HG03159 (cell line): ENCODE measurements around the gene ACSS3.

ENCODE experiments used
- ATAC-seq: cut with Tn5 transposase; IDR thresholded peaks from one replicate; pipeline ENCODE4 v1.9.1; 2021; ENCODE audit warnings: mild to moderate bottlenecking, moderate library complexity; ENCODE audit not compliant: unreplicated experiment

ACSS3 gene

DNA sequence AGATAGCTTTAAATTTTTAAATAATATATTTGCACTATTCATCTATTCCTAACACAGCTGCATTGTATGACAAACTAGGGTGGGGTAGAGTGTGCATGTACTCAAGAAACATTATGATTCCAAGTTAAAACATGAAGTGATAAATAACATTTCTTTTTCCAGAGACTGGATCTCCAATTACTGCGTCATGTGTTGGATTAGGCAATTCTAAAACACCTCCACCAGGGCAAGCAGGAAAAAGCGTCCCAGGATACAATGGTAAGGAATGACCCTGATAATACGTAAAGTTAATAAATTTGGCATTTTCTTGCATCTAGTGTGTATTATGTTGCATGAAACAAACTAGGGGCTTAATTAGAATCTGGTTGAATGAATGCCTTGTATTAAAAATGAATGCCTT is 138.9 kb downstream of the ACSS3 start:
- ATAC-seq: no peak

DNA sequence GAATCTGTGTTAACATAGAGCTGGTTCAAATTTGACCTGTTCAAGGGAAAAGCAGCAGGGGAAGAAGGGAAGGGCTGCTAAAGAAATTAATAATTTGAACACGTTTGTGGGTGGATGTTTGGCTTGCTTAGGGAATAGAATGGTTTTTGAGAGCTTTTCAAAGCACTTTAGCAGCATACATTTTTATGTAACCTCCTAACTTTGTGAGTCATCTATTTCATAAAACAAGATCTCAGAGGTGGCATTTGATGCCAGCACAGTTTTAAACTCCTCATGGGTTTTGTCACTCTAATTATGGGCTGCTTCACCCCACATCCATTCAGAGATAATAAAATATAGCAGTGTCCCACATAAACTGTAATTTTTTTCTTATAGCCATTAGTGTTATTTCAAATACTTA is 143.8 kb downstream of the ACSS3 start:
- ATAC-seq: no peak

DNA sequence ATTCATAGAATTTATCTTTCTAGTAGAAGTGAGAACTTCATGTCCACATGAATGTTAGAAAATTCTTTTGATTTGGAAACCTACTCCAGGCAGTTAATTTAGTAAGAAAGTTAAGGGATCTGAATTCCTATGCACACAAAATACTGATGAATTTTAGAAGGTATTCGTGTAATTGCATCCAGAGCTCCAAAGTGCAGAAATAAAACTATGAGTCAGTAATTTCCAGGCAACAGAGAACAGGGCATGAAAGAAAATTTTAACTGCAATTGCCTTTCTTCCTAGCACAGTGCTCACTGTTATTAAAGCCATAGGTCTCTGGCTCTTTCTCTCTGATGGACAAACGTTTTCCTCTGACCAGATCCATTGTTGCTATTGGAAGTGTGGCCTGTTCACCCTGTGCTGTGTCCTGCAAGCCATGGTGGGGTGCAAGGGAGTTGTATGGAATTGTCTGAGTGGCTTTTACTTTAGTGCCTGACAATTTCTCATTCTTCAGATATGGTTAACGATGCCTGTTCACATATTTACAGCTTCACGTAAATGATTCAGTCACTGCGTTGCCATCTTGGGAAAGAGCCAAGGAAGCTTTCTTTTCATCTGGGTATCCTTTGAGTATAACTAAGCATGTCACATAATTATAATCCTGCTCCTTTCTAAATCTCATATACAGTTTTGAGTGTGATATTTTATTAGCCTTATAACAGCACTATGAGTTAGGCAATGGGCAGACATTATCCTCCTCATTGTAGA is 145.1 kb downstream of the ACSS3 start:
- no peak for ATAC-seq

DNA sequence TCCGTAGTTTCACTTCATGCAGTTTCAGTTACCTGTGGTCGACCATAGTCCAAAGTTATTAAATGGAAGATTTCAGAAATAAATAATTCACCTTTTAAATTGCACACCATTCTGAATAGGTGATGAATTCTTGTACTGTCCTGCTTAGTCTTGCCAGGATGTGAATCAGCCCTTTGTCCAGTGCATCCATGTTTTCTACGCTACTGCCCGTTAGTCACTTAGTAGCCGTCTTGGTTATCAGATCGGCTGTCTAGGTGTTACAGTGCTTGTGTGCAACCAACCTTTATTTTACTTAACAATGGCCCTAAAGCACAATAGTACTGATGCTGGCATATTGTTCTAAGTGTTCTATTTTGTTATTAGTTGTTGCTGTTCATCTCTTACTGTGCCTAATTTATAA is 146.7 kb downstream of the ACSS3 start:
- no peak for ATAC-seq

DNA sequence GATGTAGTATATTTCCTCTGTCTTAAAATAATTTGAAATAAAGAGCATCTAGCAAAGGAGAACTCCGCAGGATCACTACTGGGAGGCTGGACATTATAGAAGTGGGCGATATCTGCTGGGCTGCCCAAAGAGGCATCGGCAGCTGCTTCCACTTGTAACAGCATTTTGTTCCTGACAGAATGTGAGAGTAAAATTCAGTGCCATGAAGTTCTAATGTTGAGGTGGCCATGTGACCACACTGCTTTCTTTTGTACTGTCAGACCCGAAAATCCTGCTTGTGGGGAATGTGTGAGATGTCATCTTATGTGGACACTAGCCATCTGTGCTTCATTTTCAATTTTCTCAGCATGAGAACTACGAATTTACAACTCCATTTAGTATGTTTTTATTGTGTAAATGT is 151.9 kb downstream of the ACSS3 start:
- no peak for ATAC-seq

DNA sequence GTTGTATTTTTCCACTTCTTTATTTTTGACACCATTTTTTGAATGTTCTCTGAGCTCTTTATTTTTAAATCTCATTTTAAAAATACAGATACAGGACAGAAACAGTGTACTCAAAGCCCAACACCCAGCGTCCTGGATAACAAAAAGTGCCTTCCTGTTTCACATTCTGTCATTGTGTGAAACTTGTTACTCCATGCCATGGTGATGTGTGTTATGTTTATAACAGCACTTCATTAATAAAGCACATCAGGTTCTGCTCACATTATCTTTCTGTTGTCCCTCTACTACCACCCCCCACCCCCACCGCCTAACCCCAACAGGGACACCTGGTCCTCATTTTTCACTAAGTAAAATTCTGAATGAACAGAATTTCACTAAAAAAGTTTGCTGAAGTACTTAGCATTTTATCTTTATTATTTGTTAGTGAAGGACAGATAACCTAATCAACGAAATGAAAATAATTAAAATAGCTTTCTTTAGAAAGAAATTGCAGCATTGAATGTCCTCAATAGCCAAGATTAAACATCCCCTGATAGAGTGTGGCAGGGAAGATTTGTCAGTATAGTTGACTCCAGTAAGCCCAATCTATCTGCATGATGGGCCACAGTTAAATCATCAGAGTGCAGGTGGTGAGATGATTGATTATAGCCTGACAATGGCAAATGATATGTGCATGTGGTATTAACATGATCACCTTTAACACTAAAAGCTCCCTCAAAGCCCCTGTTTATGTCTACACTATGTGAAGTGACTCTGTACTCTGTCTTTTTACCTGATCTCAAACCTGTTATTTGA is 153.9 kb downstream of the ACSS3 start:
- no peak for ATAC-seq

DNA sequence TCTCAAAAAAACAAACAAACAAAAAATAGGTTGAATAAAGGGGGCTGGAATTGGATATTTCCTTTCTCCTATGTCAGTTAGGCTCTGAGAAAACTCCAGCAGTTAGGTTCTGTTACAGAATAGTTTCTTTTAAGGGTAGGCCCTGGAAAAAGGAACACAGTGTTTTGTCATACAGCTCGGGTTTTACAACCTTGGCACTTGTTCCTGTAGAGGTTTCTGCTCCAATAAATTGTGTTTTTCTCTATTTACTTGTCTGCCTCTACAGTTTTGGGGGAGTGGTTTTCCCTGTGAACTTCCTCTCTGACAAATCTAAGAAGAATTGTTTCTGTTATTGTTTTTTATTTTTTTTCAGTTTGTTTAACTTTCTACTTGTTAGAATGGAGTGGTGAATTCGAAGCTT is 167.6 kb downstream of the ACSS3 start:
- no peak for ATAC-seq

DNA sequence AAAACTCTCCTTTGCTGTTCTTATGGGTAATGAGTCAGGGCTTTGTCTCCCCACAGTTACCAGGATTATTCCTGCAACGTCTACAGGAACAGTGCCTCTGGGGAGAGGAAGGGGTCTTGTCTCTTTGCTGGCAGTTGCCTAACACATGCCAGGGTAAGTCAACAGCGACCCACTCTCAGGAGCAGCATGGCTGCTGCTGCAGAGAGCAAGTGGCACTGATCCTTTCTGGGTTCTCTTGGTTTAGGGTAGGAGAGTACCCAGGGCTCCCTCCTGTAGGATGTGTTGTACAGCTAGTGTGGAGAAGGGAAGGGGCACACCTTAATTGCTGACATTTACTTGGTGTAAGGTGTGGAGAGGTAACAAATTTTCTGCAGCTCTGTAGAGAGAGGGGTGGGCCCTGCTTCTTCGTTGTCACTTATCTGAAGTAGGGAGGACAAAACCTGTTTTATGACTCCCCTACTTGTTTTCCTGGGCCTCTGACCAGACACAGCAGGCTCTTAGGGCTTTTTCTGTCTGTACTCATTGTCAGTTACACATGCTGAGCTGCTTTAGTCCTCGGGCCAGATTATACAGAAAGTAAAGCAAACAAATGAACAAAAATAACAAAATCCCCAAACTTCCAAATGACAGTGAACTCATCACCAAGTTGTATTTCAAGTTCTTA is 168.2 kb downstream of the ACSS3 start:
- no peak for ATAC-seq

DNA sequence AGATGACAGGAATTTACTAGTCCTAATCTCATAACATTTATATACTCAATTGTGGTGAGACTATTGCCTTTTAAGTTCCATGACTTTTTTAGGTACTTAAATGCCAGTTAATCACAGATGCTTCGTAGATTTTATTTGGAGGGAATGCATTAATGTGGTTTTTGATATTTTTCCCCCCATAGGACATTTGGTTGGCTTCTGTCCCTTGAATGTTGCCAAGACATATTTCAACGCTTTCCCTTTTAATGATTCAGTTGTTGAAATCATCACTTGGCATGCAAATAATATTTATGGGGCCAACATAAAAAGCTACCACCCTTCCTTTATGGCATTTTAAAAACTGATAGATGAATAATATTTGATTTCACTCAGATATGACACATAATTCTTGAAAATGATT is 172.1 kb downstream of the ACSS3 start:
- ATAC-seq: no peak

DNA sequence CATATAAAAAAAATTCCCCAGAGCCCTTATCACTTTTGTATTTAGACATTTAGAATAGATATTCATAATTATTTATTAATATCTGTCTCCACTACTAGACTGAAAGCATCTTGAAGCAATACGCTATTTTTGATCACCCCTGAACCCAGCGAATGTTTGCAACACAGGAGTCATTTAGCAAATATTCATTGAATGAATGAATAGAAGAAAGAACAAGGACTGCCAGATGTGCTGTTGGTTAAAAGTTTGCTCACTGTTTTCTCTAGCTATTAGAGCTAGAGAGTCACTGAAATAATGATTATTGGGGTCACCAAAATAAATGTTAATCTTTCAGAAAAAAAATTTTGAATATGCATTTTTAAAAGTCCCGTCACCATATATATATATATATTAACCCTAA is 174.3 kb downstream of the ACSS3 start:
- ATAC-seq: no peak

DNA sequence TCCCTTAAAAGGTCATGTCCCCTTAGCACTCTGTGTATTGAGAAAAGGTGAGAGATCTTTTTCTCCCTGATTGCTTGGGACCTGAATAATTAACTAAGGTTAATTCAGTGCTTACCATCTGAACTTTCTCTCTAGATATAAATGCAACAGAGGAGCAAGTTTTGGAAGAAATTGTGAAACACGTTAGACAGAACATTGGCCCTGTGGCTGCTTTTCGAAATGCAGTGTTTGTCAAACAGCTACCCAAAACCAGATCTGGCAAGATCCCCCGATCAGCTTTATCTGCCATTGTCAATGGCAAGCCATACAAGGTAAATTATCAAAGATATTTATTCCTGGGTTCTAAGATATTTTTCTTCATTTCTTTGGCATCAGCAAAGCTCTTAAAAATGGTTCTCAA is 175.5 kb downstream of the ACSS3 start:
- no peak for ATAC-seq

DNA sequence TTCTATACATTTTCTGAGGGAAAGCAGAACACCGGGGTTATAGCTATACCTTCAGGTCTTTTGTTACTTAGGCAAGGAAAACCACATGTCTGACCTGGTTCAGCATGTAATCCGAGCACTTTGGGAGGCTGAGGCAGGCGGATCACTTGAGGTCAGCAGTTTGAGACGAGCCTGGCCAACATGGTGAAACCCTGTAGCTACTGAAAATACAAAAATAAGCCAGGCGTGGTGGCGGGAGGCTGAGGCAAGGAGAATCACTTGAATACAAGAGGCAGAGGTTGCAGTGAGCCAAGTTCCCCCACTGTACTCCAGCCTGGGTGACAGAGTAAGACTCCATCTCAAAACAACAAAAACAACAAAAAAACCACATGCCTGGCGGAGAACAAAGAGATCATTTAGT is 177.6 kb downstream of the ACSS3 start:
- no peak for ATAC-seq

DNA sequence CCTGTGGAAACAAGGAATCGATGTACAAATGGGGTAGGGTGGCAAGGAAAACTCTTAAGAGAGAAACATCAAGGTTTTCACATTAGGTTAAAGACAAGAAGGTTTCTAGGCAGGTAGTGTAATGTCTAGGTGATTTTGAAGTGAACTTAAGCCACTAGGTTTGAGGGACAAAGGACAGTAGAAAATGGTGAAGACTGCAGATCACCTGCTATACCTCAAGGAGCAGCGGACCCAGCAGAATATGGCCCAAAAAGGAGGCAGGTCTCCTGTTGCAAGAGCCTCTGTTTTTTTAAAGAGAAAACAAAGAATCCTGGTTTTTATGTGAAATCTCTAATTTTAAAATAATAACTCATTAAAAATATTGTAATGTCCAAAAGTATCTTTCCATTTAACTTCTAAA is 178.1 kb downstream of the ACSS3 start:
- no peak for ATAC-seq

DNA sequence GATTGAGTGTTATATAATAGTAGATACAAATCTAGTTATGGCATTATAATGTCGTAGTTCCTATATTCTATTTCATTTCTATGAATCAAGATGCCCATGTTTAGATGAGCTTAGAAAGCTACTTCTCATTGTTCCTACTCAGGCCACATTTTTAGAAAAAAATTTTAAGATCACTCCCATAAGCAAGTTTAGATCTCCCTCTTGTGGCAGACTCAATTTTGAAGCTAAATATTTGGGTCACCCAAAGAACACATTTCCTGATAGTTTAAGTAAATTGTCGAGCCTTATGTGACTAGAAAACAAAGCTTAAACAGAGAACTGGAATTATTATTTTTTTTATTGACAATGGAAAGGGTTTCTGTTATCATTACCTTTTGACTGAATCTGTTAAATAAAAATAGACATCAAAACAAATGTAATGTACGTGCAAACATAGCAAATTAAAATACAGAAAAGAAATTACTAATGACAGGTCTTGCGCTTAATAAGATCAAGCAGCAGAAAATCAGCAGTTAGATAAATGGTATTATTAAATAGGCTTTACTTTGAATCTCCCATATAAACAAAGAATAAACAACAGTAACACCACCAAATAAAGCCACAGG is 180.2 kb downstream of the ACSS3 start:
- no peak for ATAC-seq

DNA sequence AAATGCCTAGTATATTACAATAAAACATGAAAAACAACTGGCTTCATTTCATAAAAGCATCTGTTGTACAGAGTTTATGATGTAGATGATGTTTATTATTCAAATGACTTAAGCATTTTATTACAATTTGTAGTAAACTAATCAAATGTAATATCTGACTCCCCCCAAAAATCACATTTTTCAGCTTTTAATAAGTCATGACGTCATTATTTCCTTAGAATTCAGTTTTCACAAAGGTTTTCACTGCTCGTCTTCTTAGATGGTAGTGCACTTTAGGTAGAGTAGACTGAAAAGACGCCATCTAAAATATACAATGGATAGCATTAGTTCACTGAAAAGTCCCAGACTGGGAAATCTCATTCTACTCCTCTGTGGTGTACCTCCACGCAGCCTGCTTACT is 181.5 kb downstream of the ACSS3 start:
- ATAC-seq: no peak

DNA sequence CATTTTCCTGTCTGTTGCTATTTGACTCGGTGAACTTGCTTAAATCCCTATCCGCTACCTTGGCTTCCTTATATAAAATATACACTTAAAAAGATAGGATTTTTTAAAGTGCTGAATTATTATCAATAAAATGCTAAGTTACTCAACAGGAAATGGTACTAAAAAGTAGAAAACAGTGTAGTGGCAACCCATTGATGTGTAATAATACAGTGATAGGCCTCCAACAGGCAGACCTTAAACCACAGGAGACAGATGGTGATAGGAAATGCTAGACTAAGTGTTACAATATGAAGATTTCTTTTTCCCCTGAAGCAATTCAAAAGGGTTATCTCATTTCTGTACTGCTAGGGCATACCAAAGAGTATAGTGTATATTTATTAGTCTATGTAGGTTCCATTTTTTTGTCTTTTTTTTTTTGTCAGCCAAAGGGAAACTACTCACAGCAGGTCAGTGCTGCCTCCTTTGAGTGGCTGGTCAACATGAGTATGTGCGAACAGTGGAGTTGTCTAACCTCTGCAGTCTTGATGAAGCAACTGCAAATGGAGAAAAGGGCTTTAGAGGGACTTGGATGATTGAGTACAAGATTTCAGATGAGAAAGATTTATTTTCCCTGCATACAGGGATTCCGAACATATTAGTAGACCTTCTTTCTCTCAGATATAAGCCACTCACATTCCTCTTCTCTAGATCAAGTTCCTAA is 183.8 kb downstream of the ACSS3 start:
- ATAC-seq: no peak

DNA sequence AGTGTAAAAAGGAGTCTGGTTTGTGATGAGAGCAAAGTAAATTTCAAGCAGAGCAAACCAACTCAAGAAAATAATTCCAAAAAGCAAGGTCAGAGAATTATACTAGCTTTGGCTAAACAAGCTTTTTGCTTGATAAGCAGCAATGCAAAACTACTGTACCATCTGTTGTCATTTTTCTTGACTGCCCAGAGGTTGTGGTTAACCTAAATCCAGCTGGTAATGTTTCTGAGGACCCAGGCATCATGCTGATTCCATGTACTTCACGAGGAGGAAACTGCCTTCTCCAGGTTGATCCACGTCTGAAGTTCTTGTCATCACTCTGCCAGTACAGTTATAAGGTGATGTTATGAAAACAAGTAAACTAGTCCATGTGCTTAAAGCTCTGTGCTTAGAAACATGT is 185.2 kb downstream of the ACSS3 start:
- ATAC-seq: no peak

DNA sequence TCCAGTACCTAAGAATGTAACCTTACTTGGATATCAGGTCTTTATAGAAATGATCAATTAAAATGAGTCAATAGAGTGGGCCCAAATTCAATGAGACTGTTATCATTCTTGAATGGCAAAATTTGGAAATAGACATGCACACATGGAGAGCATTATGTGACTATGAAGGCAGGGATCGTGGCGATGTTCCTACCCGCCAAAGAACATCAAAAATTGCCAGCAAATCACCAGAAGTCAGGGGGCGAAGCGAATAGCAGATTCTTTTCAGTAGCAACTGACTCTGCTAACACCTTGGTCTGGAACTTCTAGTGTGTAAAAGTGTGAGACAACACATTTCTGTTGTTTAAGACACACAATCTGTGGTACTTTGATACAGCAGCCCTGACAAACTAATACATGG is 192.5 kb downstream of the ACSS3 start:
- no peak for ATAC-seq

DNA sequence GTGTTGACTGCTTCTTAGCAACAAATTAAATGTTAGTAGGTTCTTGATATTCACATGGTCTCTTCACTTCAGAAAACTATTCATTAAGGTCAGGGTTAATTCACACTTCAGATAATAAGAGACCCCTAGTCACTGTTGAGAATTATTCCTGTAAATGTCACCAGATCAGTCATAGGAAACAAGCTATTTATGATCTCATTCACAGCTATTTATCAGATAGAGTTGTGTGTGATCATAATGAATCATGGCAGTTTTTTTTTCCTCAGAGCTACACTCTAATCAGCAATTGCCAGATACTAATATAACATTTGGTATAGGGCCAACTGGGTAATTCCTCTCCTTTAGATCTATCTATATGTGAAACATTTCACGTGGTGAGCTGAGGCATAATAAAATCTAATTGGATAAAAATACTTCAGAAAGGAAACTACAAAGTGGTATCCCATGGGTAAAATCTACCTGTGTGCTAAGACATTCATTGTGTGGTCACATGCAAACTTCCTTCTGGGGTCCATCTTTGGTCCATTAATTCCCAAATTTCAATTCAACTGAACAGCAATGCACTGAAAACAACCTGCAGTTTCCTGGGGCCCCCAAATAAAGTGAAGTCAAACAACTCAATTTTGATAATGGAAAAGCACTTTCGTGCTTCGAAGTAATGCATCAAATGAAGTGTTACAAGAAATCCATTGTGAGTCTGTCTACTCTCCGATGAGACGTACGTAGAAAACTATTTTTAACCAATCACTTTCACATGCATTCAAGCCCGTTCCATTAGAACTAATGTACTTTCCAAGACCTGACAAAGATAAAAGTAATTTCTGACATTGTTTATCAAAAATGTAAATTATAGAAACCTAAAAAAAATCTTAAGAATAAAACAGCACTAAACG is 197.0 kb downstream of the ACSS3 start:
- no peak for ATAC-seq

DNA sequence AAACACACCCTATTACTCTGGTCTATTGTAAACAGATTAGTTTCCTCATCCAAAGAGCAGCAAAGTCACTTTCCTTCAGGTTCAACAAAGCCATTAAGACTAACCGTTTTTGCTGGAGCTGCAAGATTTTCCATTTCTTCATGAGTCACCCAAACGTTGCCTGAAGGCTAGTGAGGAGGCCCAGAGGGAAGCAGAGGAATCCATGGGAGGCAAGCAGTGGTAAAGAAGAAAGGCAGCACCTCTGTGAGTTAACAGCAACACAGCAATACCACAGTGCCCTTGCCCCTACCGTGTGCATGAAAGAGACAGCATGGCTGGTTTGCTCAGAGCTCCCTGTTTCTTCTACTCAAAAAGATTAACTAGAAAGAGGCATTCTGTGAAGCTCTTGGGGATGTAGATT is 206.3 kb downstream of the ACSS3 start:
- no peak for ATAC-seq
